PC-9 (cell line): Measurements from ENCODE around the gene LAMP1. TPM values are rescaled to one million over a fixed set of nuclear protein-coding genes. Genes with fewer than 3 reads are reported as not detected.

Experiments
- BruUV-seq: library from RNA; stranded (reverse); fragments of 400-500 nt; replicated peaks from 2 replicates; lab custom pipeline; 2021; lab: Mats Ljungman, UMichigan
- CTCF ChIA-PET: fragments of 300-600 bp; sonication (Branson Sonifier 250); formaldehyde crosslinking; loops from one replicate; lab custom pipeline; 2022; ENCODE audit warnings: antibody characterized with exemption; lab: Charles Lee
- POLR2A ChIA-PET: fragments of 300-600 bp; sonication (Branson Sonifier 250); formaldehyde crosslinking; loops from one replicate; lab custom pipeline; 2022; ENCODE audit warnings: antibody characterized with exemption; ENCODE audit not compliant: unreplicated experiment; lab: Charles Lee
- DNase-seq, 2 experiments: peaks; one replicate each; pipeline versions ENCODE4 v3.0.0 to v3.0.0-alpha.2; 2015 to 2022; ENCODE audit warnings: mixed read lengths in 1 of 2
- H2AFZ ChIP-seq: fragments of 200-600 bp; sonication (generic); 2 replicates; pipeline ENCODE4 v1.8.1; 2017; ENCODE audit warnings: antibody characterized with exemption
- H3F3A ChIP-seq: fragments of 200-600 bp; sonication (generic); 2 replicates; pipeline ENCODE4 v1.8.1; 2017; ENCODE audit warnings: antibody characterized with exemption, mild to moderate bottlenecking, low read depth; ENCODE audit not compliant: insufficient read depth
- H3K27ac ChIP-seq: fragments of 200-600 bp; sonication (generic); 2 replicates; pipeline ENCODE4 v1.6.1; 2016; ENCODE audit warnings: mixed run types
- H3K27me3 ChIP-seq: fragments of 200-600 bp; sonication (generic); 2 replicates; pipeline ENCODE4 v1.6.1; 2016; ENCODE audit warnings: low read depth, mixed run types; ENCODE audit not compliant: insufficient read depth
- H3K36me3 ChIP-seq: fragments of 200-600 bp; sonication (generic); 2 replicates; pipeline ENCODE4 v1.6.1; 2016; ENCODE audit warnings: low read depth, mixed run types
- H3K4me1 ChIP-seq: fragments of 200-600 bp; sonication (generic); replicated peaks from 2 replicates; pipeline ENCODE4 v1.6.1; 2016; ENCODE audit warnings: mixed run types; ENCODE audit not compliant: insufficient read depth
- H3K4me2 ChIP-seq: fragments of 200-600 bp; sonication (generic); 2 replicates; pipeline ENCODE4 v1.6.1; 2017; ENCODE audit warnings: mixed run types
- H3K4me3 ChIP-seq: fragments of 200-600 bp; sonication (generic); 2 replicates; pipeline ENCODE4 v1.6.1; 2016; ENCODE audit warnings: mixed run types
- H3K79me2 ChIP-seq: fragments of 200-600 bp; sonication (generic); 2 replicates; pipeline ENCODE4 v1.6.1; 2017; ENCODE audit warnings: low read depth, mixed run types
- H3K9me2 ChIP-seq: fragments of 200-600 bp; sonication (generic); 2 replicates; pipeline ENCODE4 v1.8.1; 2017; ENCODE audit warnings: mild to moderate bottlenecking; ENCODE audit not compliant: insufficient read depth
- H3K9me3 ChIP-seq: fragments of 200-600 bp; sonication (generic); 2 replicates; pipeline ENCODE4 v1.8.1; 2016; ENCODE audit warnings: low read depth; ENCODE audit not compliant: insufficient read depth
- H4K20me1 ChIP-seq: fragments of 200-600 bp; sonication (generic); 2 replicates; pipeline ENCODE4 v1.8.1; 2017; ENCODE audit not compliant: insufficient read depth
- EZH2 ChIP-seq: fragments of 200-600 bp; sonication (generic); IDR thresholded peaks from 2 replicates; pipeline ENCODE4 v1.8.0; 2017; ENCODE audit warnings: antibody characterized with exemption, low read depth
- intact Hi-C: fragments of 100-400 bp; cut with micrococcal nuclease; formaldehyde crosslinking; loops from one replicate; pipeline ENCODE4 v1.10.0; 2022; ENCODE audit not compliant: unreplicated experiment
- total RNA-seq: library from RNA; stranded (reverse); gene quantifications from 2 replicates; pipeline ENCODE4 v1.2.3, GENCODE V29; 2021
- TF ChIP-seq, protein P1 (sequence below): fragments of 200-600 bp; sonication (generic); conservative IDR thresholded peaks from 2 replicates; pipeline ENCODE4 v1.6.1; 2017; ENCODE audit warnings: mixed run types, antibody characterized with exemption, mild to moderate bottlenecking, moderate library complexity

The LAMP1 gene
- total RNA-seq, 1 experiment from 2014 or later, result 186 TPM

- TF ChIP-seq, protein P1, sequence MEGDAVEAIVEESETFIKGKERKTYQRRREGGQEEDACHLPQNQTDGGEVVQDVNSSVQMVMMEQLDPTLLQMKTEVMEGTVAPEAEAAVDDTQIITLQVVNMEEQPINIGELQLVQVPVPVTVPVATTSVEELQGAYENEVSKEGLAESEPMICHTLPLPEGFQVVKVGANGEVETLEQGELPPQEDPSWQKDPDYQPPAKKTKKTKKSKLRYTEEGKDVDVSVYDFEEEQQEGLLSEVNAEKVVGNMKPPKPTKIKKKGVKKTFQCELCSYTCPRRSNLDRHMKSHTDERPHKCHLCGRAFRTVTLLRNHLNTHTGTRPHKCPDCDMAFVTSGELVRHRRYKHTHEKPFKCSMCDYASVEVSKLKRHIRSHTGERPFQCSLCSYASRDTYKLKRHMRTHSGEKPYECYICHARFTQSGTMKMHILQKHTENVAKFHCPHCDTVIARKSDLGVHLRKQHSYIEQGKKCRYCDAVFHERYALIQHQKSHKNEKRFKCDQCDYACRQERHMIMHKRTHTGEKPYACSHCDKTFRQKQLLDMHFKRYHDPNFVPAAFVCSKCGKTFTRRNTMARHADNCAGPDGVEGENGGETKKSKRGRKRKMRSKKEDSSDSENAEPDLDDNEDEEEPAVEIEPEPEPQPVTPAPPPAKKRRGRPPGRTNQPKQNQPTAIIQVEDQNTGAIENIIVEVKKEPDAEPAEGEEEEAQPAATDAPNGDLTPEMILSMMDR, result no peak
- TF ChIP-seq EZH2, result no peak
- Histone ChIP-seq H4K20me1 (peaks cover 81% of the 10 kb centered on the region), H3F3A (peaks cover 18% of the 10 kb centered on the region), H3K4me1 (peaks cover 12% of the 10 kb centered on the region), H3K4me3 (no peak overlapping the region), H3K79me2 (peaks cover 88% of the 10 kb centered on the region), H3K27me3 (no peaks in the 10 kb centered on the region), H3K27ac (no peak overlapping the region), H2AFZ (no peak overlapping the region), H3K4me2 (no peak overlapping the region), H3K9me3 (no peaks in the 10 kb centered on the region), H3K9me2 (no peaks in the 10 kb centered on the region), H3K36me3 (no peaks in the 10 kb centered on the region)
- intact Hi-C loops, result no loop called here
- BruUV-seq, result no TSS peak
- ChIA-PET CTCF (no interaction called here), POLR2A (interaction anchor here (0.7 kb wide), 1 partner anchor 241 kb away, joined by 6 read pairs; no protein-coding TSS in a partner anchor)
- DNase-seq, result no peak
Measured at GRCh38 chr13:113304121-113304520, 7.1 kb downstream of the LAMP1 start.

DNA sequence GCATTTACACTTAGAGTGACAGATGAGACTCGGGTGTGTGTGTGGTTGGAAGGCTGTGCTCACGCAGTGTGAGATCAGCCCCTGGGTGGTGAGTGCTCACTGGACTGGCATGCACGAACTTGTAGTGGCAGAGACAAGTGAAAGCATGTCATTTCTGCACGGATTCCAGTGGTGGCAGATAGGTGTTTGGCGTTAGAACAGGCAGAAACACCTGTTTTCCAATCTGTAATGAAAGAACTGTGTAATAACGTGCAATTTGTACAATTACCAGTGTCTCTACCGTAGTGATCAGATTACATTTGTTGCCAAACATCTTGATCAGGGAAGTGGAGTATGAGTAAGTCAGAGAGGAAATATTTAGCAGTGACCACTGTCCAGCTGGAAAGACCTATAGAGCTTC is 8.2 kb downstream of the LAMP1 start:
- Histone ChIP-seq H3K27ac (peak overlapping the region; percentile 10; the same call in 1 of the 2 replicates), H3K4me3 (no peak overlapping the region), H3K4me1 (peaks cover 11% of the 10 kb centered on the region), H3K9me2 (no peaks in the 10 kb centered on the region), H3K79me2 (peaks cover 77% of the 10 kb centered on the region), H3K27me3 (no peaks in the 10 kb centered on the region), H2AFZ (no peak overlapping the region), H4K20me1 (peaks cover 77% of the 10 kb centered on the region), H3K36me3 (no peaks in the 10 kb centered on the region; the same call in 1 of the 2 replicates), H3F3A (peaks cover 15% of the 10 kb centered on the region), H3K4me2 (peak overlapping the region; percentile 22), H3K9me3 (no peaks in the 10 kb centered on the region)
- intact Hi-C loops, result no loop called here
- no TSS peak for BruUV-seq
- CTCF ChIA-PET, result no interaction called here
- TF ChIP-seq EZH2, result no peak
- TF ChIP-seq, protein P1, result no peak
- POLR2A ChIA-PET, result no interaction called here
- peak; percentile 11 to 64 for DNase-seq

DNA sequence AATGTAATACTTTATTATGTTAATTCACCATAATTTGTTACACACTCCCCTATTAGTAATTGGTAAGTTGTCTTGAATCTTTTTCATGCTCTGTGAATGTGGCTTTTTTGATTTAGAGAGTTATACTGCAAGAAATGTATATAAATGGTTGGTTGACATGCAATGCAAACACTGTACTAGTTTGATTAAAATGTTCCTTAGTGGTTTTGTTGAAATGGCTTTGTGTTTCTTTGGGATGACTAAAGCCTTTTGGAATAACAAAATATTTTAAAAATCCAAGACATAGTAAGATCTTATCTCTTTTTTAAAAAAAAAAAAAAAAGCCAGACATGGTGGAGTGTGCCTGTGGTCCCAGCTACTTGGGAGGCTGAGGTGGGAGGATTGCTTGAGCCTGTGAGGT is 10.5 kb downstream of the LAMP1 start:
- no peak overlapping the region for H3K27ac ChIP-seq

More for the DNA sequence above, 10.5 kb downstream of the LAMP1 start:
- peaks cover 11% of the 10 kb centered on the region for H3K4me1 ChIP-seq
- H2AFZ ChIP-seq, result no peak overlapping the region
- H3K4me2 ChIP-seq, result no peak overlapping the region
- H3K9me3 ChIP-seq, result no peaks in the 10 kb centered on the region
- intact Hi-C loops, result no loop called here
- no peaks in the 10 kb centered on the region for H3K9me2 ChIP-seq
- peaks cover 12% of the 10 kb centered on the region; the same call in 1 of the 2 replicates for H3K36me3 ChIP-seq
- H3K79me2 ChIP-seq, result peaks cover 59% of the 10 kb centered on the region
- CTCF ChIA-PET, result no interaction called here
- POLR2A ChIA-PET, result no interaction called here
- no TSS peak for BruUV-seq
- DNase-seq, result no peak
- peaks cover 68% of the 10 kb centered on the region for H4K20me1 ChIP-seq
- H3K4me3 ChIP-seq, result no peak overlapping the region
- TF ChIP-seq, protein P1, result no peak
- TF ChIP-seq EZH2, result no peak
- H3F3A ChIP-seq, result peaks cover 13% of the 10 kb centered on the region
- H3K27me3 ChIP-seq, result no peaks in the 10 kb centered on the region
